Right lobe of liver (tissue), 6 donors: ENCODE measurements around the gene ENOX2. TPM values are rescaled to one million over a fixed set of nuclear protein-coding genes. Genes with fewer than 3 reads are reported as not detected.
A peak's percentile ranks its signal among the peaks of the same experiment; 100 is the strongest.

Experiments
- ATAC-seq, 4 donors: fragments of 200-7000 bp; cut with Tn5 transposase; one replicate each; pipeline ENCODE4 v1.9.1; 2020; ENCODE audit warnings: mild to moderate bottlenecking in 4 of 4, moderate library complexity in 4 of 4
- DNase-seq, 3 donors: peaks; one replicate each; pipeline ENCODE4 v3.0.0-alpha.2; 2020
- H3K27ac ChIP-seq, 3 donors: fragments of 200-600 bp; one replicate each; pipeline ENCODE4 v1.8.0; 2022
- H3K27me3 ChIP-seq, 2 donors: fragments of 200-600 bp; one replicate each; pipeline ENCODE4 v1.8.0; 2022
- H3K36me3 ChIP-seq, 4 donors: fragments of 200-600 bp; sonication (generic) in 1 of 4; one replicate each; pipeline versions ENCODE4 v1.5.1 to v1.8.0; 2017 to 2022; ENCODE audit warnings: control low read depth in 1 of 4
- H3K4me1 ChIP-seq, 4 donors: fragments of 200-600 bp; sonication (generic) in 1 of 4; one replicate each; pipeline versions ENCODE4 v1.5.1 to v1.8.0; 2017 to 2022; ENCODE audit warnings: control low read depth in 1 of 4
- H3K4me3 ChIP-seq, 3 donors: fragments of 200-600 bp; one replicate each; pipeline ENCODE4 v1.8.0; 2022
- H3K9me3 ChIP-seq, 4 donors: fragments of 200-600 bp; sonication (generic) in 1 of 4; one replicate each; pipeline versions ENCODE4 v1.5.1 to v1.8.0; 2017 to 2022; ENCODE audit warnings: control low read depth in 1 of 4
- CTCF ChIP-seq, 4 donors: fragments of 200-600 bp in 3 of 4; fragments of 450-650 bp in 1 of 4; IDR thresholded peaks; one replicate each; pipeline versions ENCODE4 v1.5.1 to v1.8.0; 2016 to 2022; ENCODE audit warnings: antibody characterized with exemption in 4 of 4, mild to moderate bottlenecking in 2 of 4
- POLR2A ChIP-seq: fragments of 450-650 bp; IDR thresholded peaks from one replicate; pipeline ENCODE4 v1.6.1; 2017; ENCODE audit warnings: antibody characterized with exemption, mild to moderate bottlenecking
- WGBS: methylation state at CpG from one replicate; pipeline ENCODE4 v1.1.6; 2018; ENCODE audit warnings: low coverage, low lambda C conversion rate; ENCODE audit not compliant: insufficient coverage; ENCODE audit errors: missing lambda C conversion rate; 5-methylcytosine and 5-hydroxymethylcytosine counted together
- intact Hi-C, 2 donors: fragments of 100-400 bp; cut with DNase I; formaldehyde crosslinking; loops; one replicate each; pipeline versions ENCODE4 v1.11.2 to v1.14.1; 2022
- total RNA-seq, 6 experiments: library from RNA; depleted of rRNA in 2 of 6; stranded (reverse); fragments of >200 nt in 2 of 6; fragmentation: NEBNext Ultra II Directional in 3 of 6; extraction: Animal tissue kit (Norgen Biotek cat#: 25700) in 3 of 6; gene quantifications; one replicate each; pipeline versions ENCODE4 v1.1.0 to v1.2.4, GENCODE V29; 2016 to 2023
- donor health status: DM: no; HTN: yes; CAD: no.
- donor health status: DM: no; HTN: no; CAD: no.
- donor health status: DM: no; HTN: no; CAD: no.
- donor health status: DM: no; HTN: yes; CAD: no.
- donor health status: DM: no; HTN: yes; CAD: no.

Gene ENOX2
- total RNA-seq, 6 experiments from 2014 or later, result 6.9 to 14.7 (median 10.8) TPM

- peaks cover 0 to 7% (median 0%) of the 10 kb centered on the region in 4 donors for H3K4me1 ChIP-seq
- WGBS, result 40% methylated on average over 1 of the region's 1 CpG
- TF ChIP-seq CTCF (IDR thresholded peaks at IDR 0.05), result no peak
- TF ChIP-seq POLR2A, result no peak
- H3K36me3 ChIP-seq, result no peaks in the 10 kb centered on the region
- no peak for DNase-seq
- intact Hi-C loops, result no loop called here
- H3K27me3 ChIP-seq, result no peaks in the 10 kb centered on the region
- no peak overlapping the region for H3K27ac ChIP-seq
- no peaks in the 10 kb centered on the region for H3K9me3 ChIP-seq
- no peak overlapping the region for H3K4me3 ChIP-seq
- ATAC-seq, result peak in 3 of 4 donors; percentile 40 to 73 (median 67)
Measured at GRCh38 chrX:130896026-130896425, 7.0 kb downstream of the ENOX2 start.

GRCh38 chrX:130895299-130895698, 7.7 kb downstream of the ENOX2 start:
- no peak overlapping the region for H3K27ac ChIP-seq
- peaks cover 0 to 7% (median 0%) of the 10 kb centered on the region in 4 donors for H3K4me1 ChIP-seq
- H3K36me3 ChIP-seq, result no peaks in the 10 kb centered on the region
- no peak for TF ChIP-seq CTCF (IDR thresholded peaks at IDR 0.05)
- no peak for TF ChIP-seq POLR2A
- H3K27me3 ChIP-seq, result no peaks in the 10 kb centered on the region
- peak in 1 of 4 donors; percentile 42 for ATAC-seq
- H3K4me3 ChIP-seq, result no peak overlapping the region
- no peaks in the 10 kb centered on the region for H3K9me3 ChIP-seq
- no peak for DNase-seq
- intact Hi-C loops, result no loop called here
- WGBS, result 45% methylated on average over 2 of the region's 2 CpGs

- 46% methylated on average over 4 of the region's 4 CpGs for WGBS
- peaks cover 0 to 7% (median 0%) of the 10 kb centered on the region in 4 donors for H3K4me1 ChIP-seq
- H3K27ac ChIP-seq, result no peak overlapping the region
- DNase-seq (no peak), ATAC-seq (peak in 1 of 4 donors; percentile 59)
- intact Hi-C loops, result no loop called here
- no peaks in the 10 kb centered on the region for H3K36me3 ChIP-seq
- no peak overlapping the region for H3K4me3 ChIP-seq
- H3K9me3 ChIP-seq, result no peaks in the 10 kb centered on the region
- H3K27me3 ChIP-seq, result no peaks in the 10 kb centered on the region
- TF ChIP-seq CTCF (IDR thresholded peaks at IDR 0.05) (no peak), POLR2A (no peak)
Measured at GRCh38 chrX:130893356-130894085, 9.5 kb downstream of the ENOX2 start.

DNA sequence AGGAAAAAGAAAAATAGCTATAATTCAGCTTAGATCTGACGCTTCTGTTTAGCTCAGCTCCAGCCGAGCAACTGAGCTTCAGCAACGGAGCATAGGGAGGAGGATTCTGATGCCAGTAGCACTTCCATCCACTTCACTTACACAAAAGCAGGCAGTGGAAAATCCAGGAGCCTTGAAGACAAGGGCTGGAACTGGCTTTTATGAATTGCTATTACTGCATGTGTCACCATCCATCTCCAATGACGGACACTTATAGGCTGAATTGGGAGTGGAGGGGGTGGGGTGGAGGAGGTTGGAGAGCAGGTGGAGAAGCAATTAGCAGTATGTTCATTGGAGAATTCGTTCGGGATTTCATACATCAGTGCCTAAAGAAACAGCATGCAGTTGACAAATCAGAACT, 15.6 kb downstream of the ENOX2 start:
- Histone ChIP-seq H3K27me3 (no peaks in the 10 kb centered on the region), H3K9me3 (no peaks in the 10 kb centered on the region), H3K4me1 (no peaks in the 10 kb centered on the region), H3K4me3 (no peak overlapping the region), H3K36me3 (no peaks in the 10 kb centered on the region), H3K27ac (no peak overlapping the region)
- intact Hi-C loops, result no loop called here
- no peak for TF ChIP-seq CTCF (IDR thresholded peaks at IDR 0.05)
- TF ChIP-seq POLR2A, result no peak
- WGBS, result 69% methylated on average over 6 of the region's 6 CpGs
- ATAC-seq (no peak), DNase-seq (no peak)
